Sigmoid colon (tissue), 4 donors: ENCODE results near the gene SH2B2.

Source experiments
- CTCF ChIP-seq, 4 experiments: fragments of 450-650 bp in 3 of 4; fragments of 200-600 bp in 1 of 4; IDR thresholded peaks; one replicate each; pipeline ENCODE4 v1.5.1; 2016 to 2019; ENCODE audit warnings: antibody characterized with exemption in 4 of 4, mild to moderate bottlenecking in 3 of 4, moderate library complexity in 2 of 4
- POLR2A ChIP-seq, 2 donors: fragments of 450-650 bp; IDR thresholded peaks; one replicate each; pipeline ENCODE4 v1.6.1; 2016; ENCODE audit warnings: antibody characterized with exemption in 2 of 2, mild to moderate bottlenecking in 2 of 2, moderate library complexity in 2 of 2
- POLR2AphosphoS5 ChIP-seq, 4 donors: sonication (generic); formaldehyde crosslinking; IDR thresholded peaks; one replicate each; pipeline ENCODE4 v1.6.1; 2017; ENCODE audit warnings: antibody characterized with exemption in 4 of 4

- TF ChIP-seq POLR2A (IDR thresholded peaks at IDR 0.05) (no peak), CTCF (IDR thresholded peaks at IDR 0.05) (no peak), POLR2AphosphoS5 (IDR thresholded peaks at IDR 0.05) (no peak)
Observed at GRCh38 chr7:102251531-102252365, 34.9 kb upstream of the SH2B2 start.
